GM15510 (cell line): ENCODE data around the gene CDC42BPB.

Experiments used
- POLR2A ChIP-seq: IDR thresholded peaks from 3 replicates; pipeline ENCODE4 v1.6.1; 2011; ENCODE audit warnings: borderline replicate concordance; ENCODE audit not compliant: insufficient read length; ENCODE audit errors: extremely low read depth

CDC42BPB gene

GRCh38 chr14:102915292-102916110, 141.8 kb downstream of the CDC42BPB start:
- no peak for TF ChIP-seq POLR2A

GRCh38 chr14:102914474-102915291, 142.7 kb downstream of the CDC42BPB start:
- no peak for TF ChIP-seq POLR2A

GRCh38 chr14:102913341-102914211, 143.8 kb downstream of the CDC42BPB start:
- TF ChIP-seq POLR2A, result no peak

GRCh38 chr14:102911991-102912761, 145.2 kb downstream of the CDC42BPB start:
- no peak for TF ChIP-seq POLR2A

GRCh38 chr14:102911541-102911951, 145.8 kb downstream of the CDC42BPB start:
- TF ChIP-seq POLR2A, result no peak

- no peak for TF ChIP-seq POLR2A
Observed at GRCh38 chr14:102910442-102910841, 146.9 kb downstream of the CDC42BPB start.

GRCh38 chr14:102909911-102910310, 147.4 kb downstream of the CDC42BPB start:
- TF ChIP-seq POLR2A, result no peak

GRCh38 chr14:102909462-102909861, 147.9 kb downstream of the CDC42BPB start:
- TF ChIP-seq POLR2A, result no peak

GRCh38 chr14:102908766-102909455, 148.4 kb downstream of the CDC42BPB start:
- TF ChIP-seq POLR2A, result no peak

GRCh38 chr14:102907980-102908730, 149.2 kb downstream of the CDC42BPB start:
- TF ChIP-seq POLR2A, result no peak

GRCh38 chr14:102907303-102907844, 150.0 kb downstream of the CDC42BPB start:
- no peak for TF ChIP-seq POLR2A

- TF ChIP-seq POLR2A, result no peak
Observed at GRCh38 chr14:102906616-102907302, 150.6 kb downstream of the CDC42BPB start.
